HG03196 (cell line): ENCODE measurements around the gene DDAH2.
"Not testable (repeated sequence)": the region's sequence is repeated elsewhere in the genome, so short reads cannot be mapped to it uniquely, and the experiment has no call there.

Experiments
- ATAC-seq: cut with Tn5 transposase; IDR thresholded peaks from one replicate; pipeline ENCODE4 v1.9.1; 2021; ENCODE audit not compliant: unreplicated experiment

The DDAH2 gene

GRCh38 chr6:31715022-31715958 is 13.8 kb downstream of the DDAH2 start, which contains the start of gene LY6G6D:
TSS of gene LY6G6D (plus strand) at chr6:31715348. CDS start at chr6:31715356, 8 bp downstream.
- no peak for ATAC-seq

GRCh38 chr6:31713991-31714684 is 15.0 kb downstream of the DDAH2 start:
- ATAC-seq: no peak

GRCh38 chr6:31713465-31713864 is 15.6 kb downstream of the DDAH2 start:
- no peak for ATAC-seq

- no peak for ATAC-seq
Observed at GRCh38 chr6:31712296-31712695, 16.8 kb downstream of the DDAH2 start.

GRCh38 chr6:31711233-31711632 is 17.9 kb downstream of the DDAH2 start:
- no peak for ATAC-seq

- ATAC-seq: no peak
Observed at GRCh38 chr6:31710523-31711219, 18.4 kb downstream of the DDAH2 start.

GRCh38 chr6:31709157-31709556 is 19.9 kb downstream of the DDAH2 start:
- ATAC-seq: not testable (repeated sequence)

GRCh38 chr6:31708224-31708623 is 20.9 kb downstream of the DDAH2 start:
- ATAC-seq: no peak

- no peak for ATAC-seq
Observed at GRCh38 chr6:31707701-31708100, 21.4 kb downstream of the DDAH2 start.

- no peak for ATAC-seq
Observed at GRCh38 chr6:31706599-31706998, 22.5 kb downstream of the DDAH2 start, which contains the start of gene LY6G6F. TSS of gene LY6G6F (plus strand) at chr6:31706866. CDS start at chr6:31706907, 41 bp downstream.

GRCh38 chr6:31705931-31706330 is 23.2 kb downstream of the DDAH2 start:
- ATAC-seq: no peak

- ATAC-seq: peak; percentile 86
Observed at GRCh38 chr6:31702819-31703716, 26.0 kb downstream of the DDAH2 start, which contains the start of gene ABHD16A. TSS of gene ABHD16A (minus strand) at chr6:31703324. CDS start at chr6:31703281, 43 bp downstream.

- no peak for ATAC-seq
Observed at GRCh38 chr6:31702405-31702818, 26.7 kb downstream of the DDAH2 start.

GRCh38 chr6:31701666-31702404 is 27.3 kb downstream of the DDAH2 start:
- no peak for ATAC-seq

GRCh38 chr6:31700740-31701401 is 28.2 kb downstream of the DDAH2 start:
- no peak for ATAC-seq

GRCh38 chr6:31697555-31697954 is 31.5 kb downstream of the DDAH2 start:
- ATAC-seq: no peak

- no peak for ATAC-seq
Observed at GRCh38 chr6:31693535-31693934, 35.6 kb downstream of the DDAH2 start.

- ATAC-seq: no peak
Observed at GRCh38 chr6:31692886-31693285, 36.2 kb downstream of the DDAH2 start.

- ATAC-seq: no peak
Observed at GRCh38 chr6:31692353-31692752, 36.7 kb downstream of the DDAH2 start.
